ENCODE data around the gene NECAP2.

- TF ChIP-seq EP300 (IDR thresholded peaks at IDR 0.05) (no peak), POLR2A (IDR thresholded peaks at IDR 0.05) (no peak), POLR2AphosphoS5 (IDR thresholded peaks at IDR 0.05) (no peak)
- TF ChIP-seq, protein P1, sequence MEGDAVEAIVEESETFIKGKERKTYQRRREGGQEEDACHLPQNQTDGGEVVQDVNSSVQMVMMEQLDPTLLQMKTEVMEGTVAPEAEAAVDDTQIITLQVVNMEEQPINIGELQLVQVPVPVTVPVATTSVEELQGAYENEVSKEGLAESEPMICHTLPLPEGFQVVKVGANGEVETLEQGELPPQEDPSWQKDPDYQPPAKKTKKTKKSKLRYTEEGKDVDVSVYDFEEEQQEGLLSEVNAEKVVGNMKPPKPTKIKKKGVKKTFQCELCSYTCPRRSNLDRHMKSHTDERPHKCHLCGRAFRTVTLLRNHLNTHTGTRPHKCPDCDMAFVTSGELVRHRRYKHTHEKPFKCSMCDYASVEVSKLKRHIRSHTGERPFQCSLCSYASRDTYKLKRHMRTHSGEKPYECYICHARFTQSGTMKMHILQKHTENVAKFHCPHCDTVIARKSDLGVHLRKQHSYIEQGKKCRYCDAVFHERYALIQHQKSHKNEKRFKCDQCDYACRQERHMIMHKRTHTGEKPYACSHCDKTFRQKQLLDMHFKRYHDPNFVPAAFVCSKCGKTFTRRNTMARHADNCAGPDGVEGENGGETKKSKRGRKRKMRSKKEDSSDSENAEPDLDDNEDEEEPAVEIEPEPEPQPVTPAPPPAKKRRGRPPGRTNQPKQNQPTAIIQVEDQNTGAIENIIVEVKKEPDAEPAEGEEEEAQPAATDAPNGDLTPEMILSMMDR (IDR thresholded peaks at IDR 0.05) = no peak
Observed at GRCh38 chr1:16402742-16403141, 37.8 kb upstream of the NECAP2 start.
